Gastroesophageal sphincter (tissue), 4 donors: ENCODE results near the gene FAM83F. TPM values are rescaled to one million over a fixed set of nuclear protein-coding genes. Genes with fewer than 3 reads are reported as not detected.

ENCODE experiments used
- ATAC-seq: fragments of 150-250 bp; one replicate; pipeline ENCODE4 v1.9.1; 2016; ENCODE audit warnings: mild to moderate bottlenecking, moderate library complexity
- H3K27ac ChIP-seq, 4 donors: fragments of 200-600 bp; sonication (generic) in 3 of 4; 1 replicate in 3 of 4; 2 replicates in 1 of 4; pipeline ENCODE4 v1.5.1; 2016 to 2019
- H3K27me3 ChIP-seq: fragments of 200-600 bp; sonication (generic); one replicate; pipeline ENCODE4 v1.5.1; 2019
- H3K36me3 ChIP-seq, 2 donors: fragments of 200-600 bp; sonication (generic); one replicate each; pipeline ENCODE4 v1.5.1; 2019; ENCODE audit warnings: control low read depth in 1 of 2
- H3K4me1 ChIP-seq, 3 donors: fragments of 200-600 bp; sonication (generic); 1 replicate in 2 of 3; 2 replicates in 1 of 3; pipeline ENCODE4 v1.5.1; 2016 to 2019; ENCODE audit warnings: control low read depth in 2 of 3
- H3K4me3 ChIP-seq, 2 donors: fragments of 200-600 bp; sonication (generic); one replicate each; pipeline ENCODE4 v1.5.1; 2019; ENCODE audit warnings: mild to moderate bottlenecking in 1 of 2, moderate library complexity in 1 of 2
- H3K9me3 ChIP-seq, 3 donors: fragments of 200-600 bp; sonication (generic); one replicate each; pipeline ENCODE4 v1.5.1; 2017 to 2019; ENCODE audit warnings: control low read depth in 2 of 3
- EP300 ChIP-seq: sonication (generic); formaldehyde crosslinking; IDR thresholded peaks from one replicate; pipeline ENCODE4 v1.6.1; 2017; ENCODE audit warnings: antibody characterized with exemption, mild to moderate bottlenecking
- POLR2A ChIP-seq, 2 donors: fragments of 450-650 bp; IDR thresholded peaks; one replicate each; pipeline ENCODE4 v1.6.1; 2017; ENCODE audit warnings: antibody characterized with exemption in 2 of 2, mild to moderate bottlenecking in 2 of 2, moderate library complexity in 1 of 2
- POLR2AphosphoS5 ChIP-seq: sonication (generic); formaldehyde crosslinking; IDR thresholded peaks from one replicate; pipeline ENCODE4 v1.6.1; 2017; ENCODE audit warnings: antibody characterized with exemption
- WGBS, 2 donors: methylation state at CpG; one replicate each; pipeline ENCODE4 v1.1.5; 2018; ENCODE audit warnings: low coverage in 1 of 2; 5-methylcytosine and 5-hydroxymethylcytosine counted together
- total RNA-seq, 4 donors: library from RNA; depleted of rRNA; stranded (reverse); fragments of >200 nt; gene quantifications; one replicate each; pipeline ENCODE4 v1.1.0, GENCODE V29; 2016
- TF ChIP-seq, protein P1 (sequence below), 4 experiments: fragments of 200-600 bp in 2 of 4; fragments of 450-650 bp in 2 of 4; sonication (generic) in 1 of 4; IDR thresholded peaks; one replicate each; pipeline ENCODE4 v1.5.1; 2017 to 2019; ENCODE audit warnings: antibody characterized with exemption in 4 of 4, mild to moderate bottlenecking in 2 of 4, moderate library complexity in 2 of 4

FAM83F gene
- total RNA-seq, 4 donors from 2014 or later: 0.46 to 4.2 (median 0.81) TPM

DNA sequence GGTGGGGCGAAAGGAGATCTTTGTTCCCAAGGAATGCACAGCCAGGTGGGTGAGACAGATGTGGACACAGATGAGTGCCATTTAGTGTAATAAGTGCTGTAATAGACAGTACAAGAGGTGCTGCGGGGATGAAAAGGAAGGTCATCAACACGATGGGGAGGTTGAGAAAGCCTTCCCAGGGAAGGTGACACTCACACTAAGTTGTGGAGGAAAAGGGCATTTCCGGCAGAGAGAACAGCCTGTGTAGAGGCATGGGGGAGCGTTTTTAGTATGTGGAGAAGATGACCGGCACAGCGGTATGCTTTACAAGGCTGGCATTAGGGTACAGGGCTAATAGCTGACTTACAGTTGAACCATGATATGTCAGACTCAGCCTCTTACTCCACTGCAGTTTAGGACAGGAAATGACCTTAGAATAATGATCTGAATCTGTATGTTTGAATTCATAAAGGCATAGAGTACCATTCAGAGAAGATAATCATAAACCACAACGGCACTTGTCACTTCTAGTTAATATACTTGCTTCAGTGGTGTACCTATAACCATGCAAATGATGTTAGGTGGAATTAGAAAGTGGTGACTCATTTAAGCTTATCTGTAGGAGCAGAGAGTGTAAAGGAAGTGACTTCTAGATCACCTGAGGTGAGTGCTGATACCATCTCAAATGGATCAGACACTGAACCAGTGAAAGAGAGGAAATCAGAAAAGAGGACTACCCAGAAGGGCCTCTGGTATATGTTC is 60.6 kb downstream of the FAM83F start:
- 67 to 79% methylated on average over 8 of the region's 8 CpGs for WGBS, 2 donors
- Histone ChIP-seq H3K4me3 (no peak overlapping the region), H3K27ac (no peak overlapping the region), H3K9me3 (no peaks in the 10 kb centered on the region), H3K36me3 (no peaks in the 10 kb centered on the region), H3K27me3 (no peaks in the 10 kb centered on the region), H3K4me1 (peaks cover 0 to 64% (median 0%) of the 10 kb centered on the region in 3 donors)
- TF ChIP-seq, protein P1, sequence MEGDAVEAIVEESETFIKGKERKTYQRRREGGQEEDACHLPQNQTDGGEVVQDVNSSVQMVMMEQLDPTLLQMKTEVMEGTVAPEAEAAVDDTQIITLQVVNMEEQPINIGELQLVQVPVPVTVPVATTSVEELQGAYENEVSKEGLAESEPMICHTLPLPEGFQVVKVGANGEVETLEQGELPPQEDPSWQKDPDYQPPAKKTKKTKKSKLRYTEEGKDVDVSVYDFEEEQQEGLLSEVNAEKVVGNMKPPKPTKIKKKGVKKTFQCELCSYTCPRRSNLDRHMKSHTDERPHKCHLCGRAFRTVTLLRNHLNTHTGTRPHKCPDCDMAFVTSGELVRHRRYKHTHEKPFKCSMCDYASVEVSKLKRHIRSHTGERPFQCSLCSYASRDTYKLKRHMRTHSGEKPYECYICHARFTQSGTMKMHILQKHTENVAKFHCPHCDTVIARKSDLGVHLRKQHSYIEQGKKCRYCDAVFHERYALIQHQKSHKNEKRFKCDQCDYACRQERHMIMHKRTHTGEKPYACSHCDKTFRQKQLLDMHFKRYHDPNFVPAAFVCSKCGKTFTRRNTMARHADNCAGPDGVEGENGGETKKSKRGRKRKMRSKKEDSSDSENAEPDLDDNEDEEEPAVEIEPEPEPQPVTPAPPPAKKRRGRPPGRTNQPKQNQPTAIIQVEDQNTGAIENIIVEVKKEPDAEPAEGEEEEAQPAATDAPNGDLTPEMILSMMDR (IDR thresholded peaks at IDR 0.05): no peak
- TF ChIP-seq EP300: no peak
- ATAC-seq: no peak

DNA sequence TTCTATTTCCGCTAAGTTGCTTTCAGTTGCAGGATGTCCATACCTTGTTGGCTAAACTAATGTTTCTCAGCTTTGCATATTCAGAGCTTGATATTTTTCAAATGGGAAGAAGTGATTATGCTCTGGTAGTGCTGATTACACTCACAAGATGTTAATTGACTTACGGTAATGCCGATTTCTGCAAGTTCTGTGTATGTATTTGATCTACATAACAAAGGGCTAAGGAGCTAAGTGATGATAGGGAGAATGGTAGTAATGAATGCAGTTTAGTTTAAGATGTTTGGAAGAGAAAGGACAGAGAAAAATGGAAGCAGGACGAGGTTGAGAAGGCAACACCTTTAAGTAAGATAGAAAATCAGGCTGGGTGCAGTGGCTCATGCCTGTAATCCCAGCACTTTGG is 61.4 kb downstream of the FAM83F start:
- ATAC-seq: no peak
- TF ChIP-seq POLR2A (IDR thresholded peaks at IDR 0.05) (no peak), POLR2AphosphoS5 (no peak), EP300 (no peak)
- TF ChIP-seq, protein P1 (IDR thresholded peaks at IDR 0.05): no peak
- WGBS, 2 donors: 85 to 90% methylated on average over 4 of the region's 4 CpGs

DNA sequence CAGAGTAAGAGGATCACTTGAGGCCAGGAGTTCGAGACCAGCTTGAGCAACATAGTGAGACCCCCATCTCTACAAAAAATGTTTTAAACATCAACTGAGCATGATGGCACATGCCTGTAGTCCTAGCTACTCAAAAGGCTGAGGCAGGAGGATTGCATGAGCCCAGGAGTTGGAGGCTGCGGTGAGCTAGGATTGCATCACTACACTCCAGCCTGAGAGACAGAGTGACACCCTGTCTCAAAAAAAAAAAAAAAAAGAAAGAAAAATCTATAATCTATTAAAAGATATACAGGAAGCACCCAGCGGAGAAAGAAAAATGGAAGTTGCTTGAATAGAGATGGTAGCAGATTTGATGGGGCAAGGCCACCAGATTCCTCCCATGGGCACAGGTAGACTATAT is 61.8 kb downstream of the FAM83F start:
- Histone ChIP-seq H3K4me1 (peaks cover 0 to 52% (median 0%) of the 10 kb centered on the region in 3 donors), H3K27me3 (no peaks in the 10 kb centered on the region), H3K9me3 (no peaks in the 10 kb centered on the region), H3K27ac (no peak overlapping the region), H3K4me3 (no peak overlapping the region), H3K36me3 (no peaks in the 10 kb centered on the region)
- WGBS, 2 donors: 82 to 87% methylated on average over 3 of the region's 3 CpGs
- no peak for TF ChIP-seq EP300
- TF ChIP-seq, protein P1 (IDR thresholded peaks at IDR 0.05): no peak
- TF ChIP-seq POLR2A (IDR thresholded peaks at IDR 0.05): no peak
- TF ChIP-seq POLR2AphosphoS5: no peak
- no peak for ATAC-seq

More for the DNA sequence above, 61.4 kb downstream of the FAM83F start:
- no peaks in the 10 kb centered on the region for H3K27me3 ChIP-seq
- no peak overlapping the region for H3K27ac ChIP-seq
- H3K4me3 ChIP-seq: no peak overlapping the region
- peaks cover 0 to 56% (median 0%) of the 10 kb centered on the region in 3 donors for H3K4me1 ChIP-seq
- H3K9me3 ChIP-seq: no peaks in the 10 kb centered on the region
- H3K36me3 ChIP-seq: no peaks in the 10 kb centered on the region

DNA sequence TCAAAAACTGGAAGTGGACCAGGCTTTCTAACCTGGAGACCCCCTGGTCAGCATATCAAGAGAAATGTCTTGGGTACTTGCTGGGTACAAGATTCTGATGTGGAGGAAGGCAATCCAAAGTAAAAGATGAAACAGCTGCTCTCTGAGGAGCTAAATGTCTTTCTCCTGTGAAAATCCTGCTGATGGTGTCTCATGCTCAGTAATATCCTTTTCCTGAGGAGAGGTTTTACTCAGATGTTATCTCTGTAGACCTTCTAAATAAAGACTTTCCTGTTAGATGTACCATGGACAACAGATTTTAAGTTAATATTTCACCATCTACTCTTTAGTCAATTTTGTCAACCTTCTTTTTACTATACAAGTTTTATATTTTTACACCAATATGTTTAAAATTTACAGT is 62.9 kb downstream of the FAM83F start:
- Histone ChIP-seq H3K4me1 (peaks cover 0 to 44% (median 0%) of the 10 kb centered on the region in 3 donors), H3K27ac (no peak overlapping the region), H3K9me3 (no peaks in the 10 kb centered on the region), H3K36me3 (no peaks in the 10 kb centered on the region), H3K27me3 (no peaks in the 10 kb centered on the region), H3K4me3 (no peak overlapping the region)
- no peak for ATAC-seq
- TF ChIP-seq POLR2AphosphoS5: no peak
- no peak for TF ChIP-seq EP300
- TF ChIP-seq, protein P1 (IDR thresholded peaks at IDR 0.05): no peak
- no peak for TF ChIP-seq POLR2A (IDR thresholded peaks at IDR 0.05)

DNA sequence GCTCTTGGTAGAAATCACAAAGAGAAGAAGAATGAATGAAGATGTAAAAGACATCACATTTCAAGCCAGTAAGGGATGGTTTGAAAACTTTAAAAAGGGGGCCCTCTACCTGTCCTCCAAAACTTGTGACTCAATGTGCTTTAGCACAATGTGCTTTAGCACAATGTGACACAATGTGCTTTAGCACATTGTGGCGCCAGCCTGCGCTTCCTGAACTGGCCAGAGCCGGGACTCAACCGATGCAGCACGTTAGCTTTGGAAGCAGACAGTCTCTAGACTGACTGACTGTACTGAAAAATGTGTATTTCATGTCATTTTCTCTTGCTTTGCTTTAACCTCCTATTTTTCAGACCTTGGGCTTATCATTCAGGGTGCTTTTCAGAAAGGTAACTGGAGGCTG is 63.5 kb downstream of the FAM83F start:
- H3K9me3 ChIP-seq: no peaks in the 10 kb centered on the region
- H3K27ac ChIP-seq: peak overlapping the region in 1 of 4 donors; percentile 8
- H3K4me1 ChIP-seq: peaks cover 0 to 39% (median 0%) of the 10 kb centered on the region in 3 donors
- TF ChIP-seq POLR2A (IDR thresholded peaks at IDR 0.05) (no peak), EP300 (no peak)
- H3K36me3 ChIP-seq: no peaks in the 10 kb centered on the region
- no peak overlapping the region for H3K4me3 ChIP-seq
- 77 to 81% methylated on average over 5 of the region's 5 CpGs for WGBS, 2 donors
- ATAC-seq: no peak
- H3K27me3 ChIP-seq: no peaks in the 10 kb centered on the region
